ENCODE measurements around the gene AGPS. TPM values are rescaled to one million over a fixed set of nuclear protein-coding genes. Genes with fewer than 3 reads are reported as not detected.

Gene AGPS
- total RNA-seq, 4 donors from 2014 or later: 23.1 to 38.8 (median 24.7) TPM

DNA sequence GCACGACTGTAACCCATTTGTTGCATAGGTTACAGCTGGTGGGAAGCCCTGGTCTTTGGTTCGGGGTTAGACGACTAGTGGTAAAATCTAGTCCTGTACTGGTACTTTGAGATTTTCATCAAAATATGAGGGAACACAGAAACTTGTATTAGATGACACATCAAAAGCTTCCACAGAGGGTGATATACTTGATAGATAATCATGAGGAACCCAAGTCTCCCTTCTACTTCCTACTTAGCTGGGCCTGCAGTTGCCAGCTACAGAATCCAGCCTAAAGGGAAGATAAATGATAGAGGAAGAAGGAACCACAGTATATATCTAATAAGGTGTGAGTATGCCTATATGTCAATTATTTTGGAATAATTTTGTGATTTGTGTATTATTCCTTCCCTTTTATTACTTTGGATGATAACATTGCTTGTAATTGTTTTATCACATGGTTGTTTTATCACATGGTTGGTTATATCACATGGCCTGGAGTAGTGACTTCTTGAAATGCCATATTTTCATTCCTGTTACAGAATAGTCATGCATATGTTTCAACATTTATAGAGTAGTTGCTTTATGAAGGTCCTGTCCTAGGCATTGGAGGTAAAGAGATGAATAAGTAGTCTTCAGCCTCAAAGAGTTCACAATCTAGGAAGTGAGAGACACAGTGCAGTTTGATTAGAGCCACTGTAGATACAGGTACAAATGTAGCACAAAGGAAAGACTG lies 2.9 kb downstream of the AGPS start:
- Histone ChIP-seq H3K27ac (no peak overlapping the region), H3K4me1 (peaks cover 10 to 16% of the 10 kb centered on the region in 2 donors)
- 88 to 98% methylated on average over 3 of the region's 3 CpGs for WGBS, 2 donors

DNA sequence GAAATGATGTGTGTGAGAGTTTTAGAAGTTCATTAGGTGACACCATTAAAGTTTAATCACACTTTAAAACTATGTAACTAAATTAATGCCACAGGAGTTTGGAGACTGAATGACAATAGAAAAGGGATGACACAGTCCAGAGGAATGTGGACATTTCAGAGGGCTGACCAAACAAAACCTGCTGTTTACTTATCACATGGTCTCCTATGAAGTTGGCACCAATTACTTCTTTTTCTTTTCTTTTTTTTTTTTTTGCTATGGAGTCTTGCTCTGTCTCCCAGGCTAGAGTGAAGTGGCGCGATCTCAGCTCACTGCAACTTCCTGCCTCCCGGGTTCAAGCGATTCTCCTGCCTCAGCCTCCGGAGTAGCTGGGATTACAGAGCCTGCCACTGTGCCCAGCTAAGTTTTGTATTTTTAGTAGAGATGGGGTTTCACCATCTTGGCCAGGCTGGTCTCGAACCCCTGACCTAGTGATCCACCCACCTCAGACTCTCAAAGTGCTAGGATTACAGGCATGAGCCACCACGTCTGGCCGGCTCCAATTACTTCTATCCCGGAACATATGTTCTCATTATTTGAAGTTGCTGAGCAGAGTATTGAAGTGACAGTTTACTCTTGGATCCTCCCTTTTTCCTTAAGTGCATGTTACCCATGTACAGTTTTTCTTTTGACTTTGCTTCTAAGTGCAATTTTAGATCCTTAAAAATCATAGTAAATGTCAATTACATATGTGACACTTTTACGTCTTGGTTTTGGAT lies 4.3 kb downstream of the AGPS start:
- WGBS, 2 donors: 90 to 92% methylated on average over 10 of the region's 10 CpGs
- intact Hi-C loops (cut with DNase I): no loop called here
- H3K9me3 ChIP-seq: no peaks in the 10 kb centered on the region
- H3K27ac ChIP-seq: no peak overlapping the region
- peaks cover 14 to 16% of the 10 kb centered on the region in 2 donors for H3K4me1 ChIP-seq
- H3K36me3 ChIP-seq: no peaks in the 10 kb centered on the region
- H3K27me3 ChIP-seq: no peaks in the 10 kb centered on the region
- TF ChIP-seq, protein P1, sequence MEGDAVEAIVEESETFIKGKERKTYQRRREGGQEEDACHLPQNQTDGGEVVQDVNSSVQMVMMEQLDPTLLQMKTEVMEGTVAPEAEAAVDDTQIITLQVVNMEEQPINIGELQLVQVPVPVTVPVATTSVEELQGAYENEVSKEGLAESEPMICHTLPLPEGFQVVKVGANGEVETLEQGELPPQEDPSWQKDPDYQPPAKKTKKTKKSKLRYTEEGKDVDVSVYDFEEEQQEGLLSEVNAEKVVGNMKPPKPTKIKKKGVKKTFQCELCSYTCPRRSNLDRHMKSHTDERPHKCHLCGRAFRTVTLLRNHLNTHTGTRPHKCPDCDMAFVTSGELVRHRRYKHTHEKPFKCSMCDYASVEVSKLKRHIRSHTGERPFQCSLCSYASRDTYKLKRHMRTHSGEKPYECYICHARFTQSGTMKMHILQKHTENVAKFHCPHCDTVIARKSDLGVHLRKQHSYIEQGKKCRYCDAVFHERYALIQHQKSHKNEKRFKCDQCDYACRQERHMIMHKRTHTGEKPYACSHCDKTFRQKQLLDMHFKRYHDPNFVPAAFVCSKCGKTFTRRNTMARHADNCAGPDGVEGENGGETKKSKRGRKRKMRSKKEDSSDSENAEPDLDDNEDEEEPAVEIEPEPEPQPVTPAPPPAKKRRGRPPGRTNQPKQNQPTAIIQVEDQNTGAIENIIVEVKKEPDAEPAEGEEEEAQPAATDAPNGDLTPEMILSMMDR (IDR thresholded peaks at IDR 0.05): no peak
- no peak for TF ChIP-seq POLR2A (IDR thresholded peaks at IDR 0.05)
- no peak overlapping the region for H3K4me3 ChIP-seq (replicated peaks in 1 of 3)
- no peak for DNase-seq

More for the DNA sequence above, 2.9 kb downstream of the AGPS start:
- no peak overlapping the region for H3K4me3 ChIP-seq (replicated peaks in 1 of 3)
- no peaks in the 10 kb centered on the region for H3K27me3 ChIP-seq
- DNase-seq: no peak
- intact Hi-C loops (cut with DNase I): no loop called here
- TF ChIP-seq, protein P1 (IDR thresholded peaks at IDR 0.05): no peak
- no peak for TF ChIP-seq POLR2A (IDR thresholded peaks at IDR 0.05)
- no peaks in the 10 kb centered on the region for H3K9me3 ChIP-seq
- no peaks in the 10 kb centered on the region for H3K36me3 ChIP-seq

DNA sequence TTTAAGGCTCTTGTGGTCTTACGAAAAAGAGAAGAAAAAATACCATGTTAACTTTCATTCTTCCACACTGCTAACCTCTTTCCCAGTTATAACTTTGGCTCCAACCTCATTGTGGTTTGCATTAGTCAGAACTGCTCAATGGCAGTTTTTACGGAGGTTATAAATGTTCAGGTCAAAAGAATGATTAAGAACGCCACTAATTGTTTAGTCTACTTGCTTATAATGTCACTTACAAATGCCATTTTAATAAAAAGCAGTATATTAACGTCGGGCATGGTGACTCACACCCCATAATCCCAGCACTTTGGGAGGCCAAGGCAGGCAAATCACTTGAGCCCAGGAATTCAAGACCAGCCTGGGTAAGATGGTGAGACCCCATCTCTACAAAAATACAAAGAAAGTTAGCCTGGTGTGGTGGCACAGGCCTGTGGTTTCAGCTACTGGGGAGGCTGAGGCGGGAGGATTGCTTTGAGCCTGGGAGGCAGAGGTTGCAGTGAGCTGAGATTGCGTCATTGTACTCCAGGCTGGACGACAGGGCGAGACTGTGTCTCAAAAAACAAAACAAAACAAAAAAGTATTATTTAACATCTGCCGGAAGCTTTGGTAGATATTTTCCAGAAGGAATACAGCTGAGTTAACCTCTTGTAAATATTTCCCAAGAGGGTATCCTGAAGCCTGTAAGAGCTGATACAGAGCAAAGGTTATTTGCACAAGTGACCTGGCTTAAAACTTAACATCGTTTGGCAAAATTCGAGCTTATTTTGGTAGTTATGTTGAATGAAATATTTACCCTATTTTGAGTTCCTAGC lies 5.1 kb downstream of the AGPS start:
- Histone ChIP-seq H3K4me1 (peaks cover 11 to 13% of the 10 kb centered on the region in 2 donors), H3K27me3 (no peaks in the 10 kb centered on the region), H3K9me3 (no peaks in the 10 kb centered on the region), H3K27ac (no peak overlapping the region), H3K4me3 (replicated peaks in 1 of 3) (no peak overlapping the region), H3K36me3 (no peaks in the 10 kb centered on the region)
- WGBS, 2 donors: 77 to 78% methylated on average over 12 of the region's 12 CpGs
- TF ChIP-seq, protein P1 (IDR thresholded peaks at IDR 0.05): no peak
- TF ChIP-seq POLR2A (IDR thresholded peaks at IDR 0.05): no peak
- intact Hi-C loops (cut with DNase I): no loop called here
- no peak for DNase-seq

DNA sequence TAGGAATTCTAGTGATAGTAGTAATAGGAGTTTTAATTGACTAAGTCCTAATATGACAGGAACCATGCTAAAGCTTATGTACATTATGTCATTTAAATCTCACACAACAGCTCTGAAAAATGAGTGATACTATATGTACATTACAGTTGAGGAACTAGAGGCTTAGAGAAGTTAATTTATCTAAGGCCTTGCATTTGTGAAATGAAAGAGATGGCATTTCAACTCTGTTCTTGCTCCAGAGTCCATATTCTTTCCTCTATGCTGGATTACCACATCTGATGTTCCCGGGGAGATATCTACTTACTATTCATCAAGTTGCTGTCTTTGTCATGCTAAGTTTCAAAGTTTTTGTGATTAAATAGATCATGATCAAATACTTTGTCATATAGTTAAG lies 5.7 kb downstream of the AGPS start:
- Histone ChIP-seq H3K36me3 (no peaks in the 10 kb centered on the region), H3K27ac (no peak overlapping the region), H3K27me3 (no peaks in the 10 kb centered on the region), H3K9me3 (no peaks in the 10 kb centered on the region), H3K4me1 (peaks cover 11 to 13% of the 10 kb centered on the region in 2 donors), H3K4me3 (replicated peaks in 1 of 3) (no peak overlapping the region)
- intact Hi-C loops (cut with DNase I): no loop called here
- no peak for DNase-seq
- TF ChIP-seq POLR2A (IDR thresholded peaks at IDR 0.05): no peak
- TF ChIP-seq, protein P1 (IDR thresholded peaks at IDR 0.05): no peak
- 83 to 92% methylated on average over 1 of the region's 1 CpG for WGBS, 2 donors
